ENCODE data around the gene ZNF217.
"Not testable (repeated sequence)": the region's sequence is repeated elsewhere in the genome, so short reads cannot be mapped to it uniquely, and the experiment has no call there.

The ZNF217 gene

GRCh38 chr20:53581444-53582250 is 12.0 kb downstream of the ZNF217 start:
- no peak for DNase-seq

GRCh38 chr20:53580376-53581111 is 13.1 kb downstream of the ZNF217 start:
- DNase-seq: no peak

GRCh38 chr20:53579581-53580375 is 13.9 kb downstream of the ZNF217 start:
- no peak for DNase-seq

GRCh38 chr20:53579266-53579580 is 14.4 kb downstream of the ZNF217 start:
- DNase-seq: no peak

GRCh38 chr20:53578492-53579222 is 15.0 kb downstream of the ZNF217 start:
- DNase-seq: peak; percentile 95

GRCh38 chr20:53576586-53577318 is 16.9 kb downstream of the ZNF217 start:
- no peak for DNase-seq

- no peak for DNase-seq
Observed at GRCh38 chr20:53576195-53576580, 17.5 kb downstream of the ZNF217 start.

GRCh38 chr20:53575481-53576194 is 18.0 kb downstream of the ZNF217 start:
- DNase-seq: no peak

GRCh38 chr20:53574819-53575218 is 18.8 kb downstream of the ZNF217 start:
- no peak for DNase-seq

- DNase-seq: no peak
Observed at GRCh38 chr20:53574259-53574789, 19.3 kb downstream of the ZNF217 start.

GRCh38 chr20:53571555-53572286 is 21.9 kb downstream of the ZNF217 start:
- no peak for DNase-seq

GRCh38 chr20:53570446-53571276 is 23.0 kb downstream of the ZNF217 start:
- DNase-seq: no peak

- DNase-seq: no peak
Observed at GRCh38 chr20:53569606-53570307, 23.9 kb downstream of the ZNF217 start.

- DNase-seq: no peak
Observed at GRCh38 chr20:53569005-53569404, 24.6 kb downstream of the ZNF217 start.

- no peak for DNase-seq
Observed at GRCh38 chr20:53568351-53568750, 25.3 kb downstream of the ZNF217 start.

- no peak for DNase-seq
Observed at GRCh38 chr20:53567379-53567917, 26.2 kb downstream of the ZNF217 start.

GRCh38 chr20:53566623-53567022 is 27.0 kb downstream of the ZNF217 start:
- DNase-seq: not testable (repeated sequence)

- DNase-seq: no peak
Observed at GRCh38 chr20:53565254-53565653, 28.4 kb downstream of the ZNF217 start.
